AG08395 (cell line): ENCODE measurements around the gene ATP1B2.

Experiments
- DNase-seq: peaks from one replicate; pipeline ENCODE4 v3.0.0; 2012; ENCODE audit warnings: mixed read lengths, low spot score

The ATP1B2 gene

GRCh38 chr17:7685533-7686221 lies 35.0 kb downstream of the ATP1B2 start:
- peak; percentile 91 for DNase-seq

DNA sequence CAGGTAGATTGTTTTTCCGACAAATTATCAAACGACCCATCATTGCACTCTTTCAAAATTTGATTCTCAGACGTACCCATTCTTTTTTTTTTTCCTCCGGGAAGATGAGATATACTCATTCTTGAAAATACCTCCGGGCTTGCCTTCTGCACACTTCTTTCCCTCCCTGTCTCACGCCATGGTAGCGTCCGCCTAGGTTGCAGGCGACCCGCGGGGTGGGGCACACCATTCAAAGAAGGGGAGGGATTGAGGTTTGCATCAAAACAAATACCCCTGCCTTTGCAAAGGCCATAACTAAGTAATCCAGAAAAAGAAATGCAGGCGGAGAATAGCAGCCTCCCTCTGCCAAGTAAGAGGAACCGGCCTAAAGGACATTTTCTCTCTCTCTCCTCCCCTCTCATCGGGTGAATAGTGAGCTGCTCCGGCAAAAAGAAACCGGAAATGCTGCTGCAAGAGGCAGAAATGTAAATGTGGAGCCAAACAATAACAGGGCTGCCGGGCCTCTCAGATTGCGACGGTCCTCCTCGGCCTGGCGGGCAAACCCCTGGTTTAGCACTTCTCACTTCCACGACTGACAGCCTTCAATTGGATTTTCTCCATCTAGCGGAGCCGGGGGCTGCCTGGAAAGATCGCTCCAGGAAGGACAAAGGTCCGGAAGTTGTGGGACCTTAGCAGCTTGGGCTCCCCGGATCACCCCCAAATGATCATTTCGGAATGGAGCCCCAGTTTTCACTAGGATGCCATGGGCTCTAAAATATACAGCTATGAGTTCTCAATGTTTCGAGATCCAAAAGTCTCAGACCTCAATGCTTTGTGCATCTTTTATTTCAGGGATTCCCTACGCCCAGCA lies 35.7 kb downstream of the ATP1B2 start:
- DNase-seq: peak; percentile 72

GRCh38 chr17:7687072-7687907 lies 36.6 kb downstream of the ATP1B2 start, which contains the start of gene TP53:
Gene TP53, minus strand, starts transcription at chr17:7687490. Its CDS starts 10,896 bp downstream, at chr17:7676594.
- DNase-seq: peak; percentile 77

DNA sequence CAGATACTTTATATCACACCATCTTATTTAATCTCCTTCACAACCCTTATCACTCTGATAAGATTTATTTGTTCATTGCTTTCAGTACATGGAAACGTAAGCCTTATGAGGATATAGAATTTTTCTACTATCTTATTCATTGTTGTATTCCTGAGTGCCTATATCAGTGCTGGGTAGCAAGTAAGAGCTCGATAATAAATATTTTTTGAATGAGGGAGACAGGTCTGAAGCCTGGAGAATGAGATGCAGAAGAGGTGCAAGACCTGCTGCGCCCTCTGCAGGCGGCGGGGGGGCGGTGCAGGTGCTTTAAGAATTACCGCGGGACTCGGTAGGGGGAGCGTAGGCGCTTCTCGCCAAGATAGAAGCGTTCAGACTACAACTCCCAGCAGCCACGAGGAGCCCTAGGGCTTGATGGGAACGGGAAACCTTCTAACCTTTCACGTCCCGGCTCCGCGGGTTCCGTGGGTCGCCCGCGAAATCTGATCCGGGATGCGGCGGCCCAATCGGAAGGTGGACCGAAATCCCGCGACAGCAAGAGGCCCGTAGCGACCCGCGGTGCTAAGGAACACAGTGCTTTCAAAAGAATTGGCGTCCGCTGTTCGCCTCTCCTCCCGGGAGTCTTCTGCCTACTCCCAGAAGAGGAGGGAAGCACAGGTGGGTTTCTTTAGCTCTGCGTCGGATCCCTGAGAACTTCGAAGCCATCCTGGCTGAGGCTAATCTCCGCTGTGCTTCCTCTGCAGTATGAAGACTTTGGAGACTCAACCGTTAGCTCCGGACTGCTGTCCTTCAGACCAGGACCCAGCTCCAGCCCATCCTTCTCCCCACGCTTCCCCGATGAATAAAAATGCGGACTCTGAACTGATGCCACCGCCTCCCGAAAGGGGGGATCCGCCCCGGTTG lies 37.4 kb downstream of the ATP1B2 start, which contains the start of gene WRAP53:
Gene WRAP53, plus strand, starts transcription at position 570 of the 900 bp plus-strand sequence. Its CDS starts 172 bp downstream, at position 742.
- DNase-seq: peak; percentile 98

- DNase-seq: no peak
These were observed 38.1 kb downstream of the ATP1B2 start for GRCh38 chr17:7688808-7689316.

DNA sequence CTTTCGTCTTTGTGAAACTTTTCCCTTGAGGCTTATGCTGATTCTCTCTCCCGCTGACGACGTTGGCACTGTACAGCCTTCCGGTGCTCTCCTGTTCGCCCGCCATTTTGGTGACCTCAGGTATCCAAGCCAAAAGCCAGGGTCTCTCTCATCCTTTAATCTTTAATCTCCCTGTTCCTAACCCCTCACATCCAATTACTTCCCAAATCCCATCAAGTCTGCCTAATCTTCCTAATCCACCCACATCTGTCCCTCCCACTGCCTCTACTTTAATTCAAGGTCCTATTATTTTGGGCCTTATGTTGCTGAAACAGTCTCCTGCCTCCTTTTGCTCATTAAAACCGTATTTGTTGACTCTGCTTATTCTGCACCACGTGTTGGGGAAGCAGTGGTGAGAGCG lies 44.9 kb downstream of the ATP1B2 start:
- DNase-seq: no peak

DNA sequence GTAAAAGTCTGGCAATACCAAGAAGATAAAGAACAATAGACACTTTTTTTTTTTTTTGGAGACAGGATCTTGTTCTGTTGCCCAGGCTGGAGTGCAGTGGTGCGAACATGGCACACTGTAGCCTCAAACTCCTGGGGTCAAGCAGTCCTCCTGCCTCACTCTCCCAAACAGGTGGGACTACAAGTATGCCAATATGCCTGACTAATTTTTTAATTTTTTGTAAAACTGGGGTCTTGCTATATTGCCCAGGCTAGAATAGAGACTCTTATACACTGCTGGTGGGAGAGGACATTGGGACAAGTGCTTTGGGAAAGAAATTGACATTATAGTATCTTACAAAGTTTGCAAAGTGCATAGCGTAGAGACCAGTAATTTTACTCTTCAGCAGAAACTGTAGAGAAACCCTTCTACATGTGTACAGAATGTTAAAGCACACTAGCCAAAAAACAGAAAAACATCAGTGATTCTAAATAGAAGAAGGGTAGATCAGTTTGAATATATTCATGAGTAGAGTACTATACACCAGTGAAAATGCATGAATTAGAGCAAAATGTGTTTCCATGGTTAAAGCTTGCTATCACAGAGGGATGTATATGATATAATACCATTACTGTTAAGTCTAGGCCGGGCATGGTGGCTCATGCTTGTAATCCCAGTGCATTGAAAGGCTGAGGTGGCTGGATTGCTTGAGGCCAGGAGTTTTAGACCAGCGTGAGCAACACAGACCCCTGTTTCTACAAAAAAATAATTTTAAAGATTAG lies 47.3 kb downstream of the ATP1B2 start:
- no peak for DNase-seq

DNA sequence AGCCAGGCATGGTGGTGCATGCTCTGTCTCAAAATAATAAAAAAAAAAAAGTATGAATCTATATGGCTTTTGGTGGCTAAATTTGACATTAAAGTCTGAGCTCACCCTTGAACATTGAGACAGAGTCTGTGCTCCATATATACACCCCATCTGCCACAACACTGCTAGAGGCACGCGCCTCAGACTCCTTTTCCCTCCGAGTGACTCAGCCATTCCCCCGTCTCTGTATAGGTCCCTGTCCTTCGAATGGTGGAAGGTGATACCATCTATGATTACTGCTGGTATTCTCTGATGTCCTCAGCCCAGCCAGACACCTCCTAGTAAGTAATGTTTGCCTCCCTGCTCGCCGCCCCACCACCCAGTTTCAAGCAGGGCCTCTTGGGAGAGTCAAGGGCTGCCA lies 49.8 kb downstream of the ATP1B2 start:
- DNase-seq: no peak

DNA sequence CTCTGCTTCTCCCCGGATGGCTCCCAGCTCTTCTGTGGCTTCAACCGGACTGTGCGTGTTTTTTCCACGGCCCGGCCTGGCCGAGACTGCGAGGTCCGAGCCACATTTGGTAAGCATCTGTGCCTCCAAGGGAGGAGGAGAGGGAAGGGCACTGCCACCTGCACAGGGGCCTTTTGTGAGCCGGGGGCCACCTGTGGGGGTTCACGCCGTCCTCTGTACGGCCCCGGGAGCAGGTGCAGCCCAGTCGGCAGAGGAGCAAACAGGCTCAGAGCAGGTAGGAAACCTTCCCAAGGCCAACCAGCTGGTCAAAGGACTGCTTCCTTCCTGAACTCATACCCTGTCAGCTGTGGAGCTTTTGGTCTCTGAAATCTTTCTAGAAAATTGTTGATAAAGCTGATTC lies 51.0 kb downstream of the ATP1B2 start:
- no peak for DNase-seq

DNA sequence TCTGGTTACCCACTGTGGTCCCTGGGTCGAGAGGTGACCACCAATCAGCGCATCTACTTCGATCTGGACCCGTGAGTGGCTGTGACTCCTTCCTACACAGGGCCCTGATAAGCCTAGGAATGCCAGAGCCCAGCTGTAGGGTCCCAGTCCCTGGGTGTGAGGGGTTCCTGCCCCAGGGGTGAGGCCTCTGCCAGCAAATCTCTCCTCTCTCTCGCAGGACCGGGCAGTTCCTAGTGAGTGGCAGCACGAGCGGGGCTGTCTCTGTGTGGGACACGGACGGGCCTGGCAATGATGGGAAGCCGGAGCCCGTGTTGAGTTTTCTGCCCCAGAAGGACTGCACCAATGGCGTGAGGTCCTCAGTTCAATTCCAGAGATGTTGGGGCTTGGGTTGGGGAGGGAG lies 52.0 kb downstream of the ATP1B2 start:
- DNase-seq: no peak

DNA sequence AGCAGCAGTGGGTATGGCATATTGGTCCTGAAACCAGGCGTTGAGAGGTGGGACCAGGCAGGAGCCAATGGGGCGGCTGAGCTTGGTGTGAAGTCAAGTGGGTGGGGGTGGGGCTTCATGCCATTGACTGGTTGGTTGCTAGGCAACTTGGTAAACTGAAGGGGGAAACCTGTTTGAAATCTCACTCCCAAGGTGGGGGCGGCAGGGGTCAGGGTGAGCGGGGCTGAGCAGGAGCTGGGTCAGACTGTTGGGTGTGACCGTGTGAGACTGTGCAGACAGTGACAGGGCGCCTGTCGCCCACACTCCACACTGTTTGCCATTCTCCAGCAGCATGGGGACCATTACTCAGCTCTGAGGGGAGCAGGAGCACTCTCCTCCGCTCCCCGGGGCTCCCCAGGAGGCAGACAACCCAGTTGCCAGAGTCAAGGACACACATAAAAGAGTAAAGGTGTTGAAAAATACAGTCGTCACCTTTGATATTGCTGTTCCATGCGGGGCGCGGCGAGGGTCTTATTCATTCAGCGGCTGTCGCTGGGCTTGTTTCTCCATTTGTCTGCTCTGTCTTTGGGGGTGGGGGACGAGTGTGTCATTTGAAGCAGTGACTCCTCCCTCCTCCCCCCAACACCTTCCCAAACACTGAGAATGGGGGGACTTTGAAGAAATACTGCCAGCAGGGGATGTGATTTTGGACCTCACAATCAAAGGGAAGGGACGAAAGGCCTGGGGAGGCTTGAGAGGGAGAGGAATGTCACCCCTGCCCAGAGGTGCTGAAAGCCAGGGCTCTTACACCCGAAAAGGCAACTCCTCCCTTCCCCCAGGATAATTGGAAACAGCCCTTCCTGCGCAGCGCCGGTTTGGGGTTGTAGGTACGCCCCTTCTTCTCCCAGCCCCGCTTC lies 53.1 kb downstream of the ATP1B2 start:
- peak; percentile 41 for DNase-seq

- DNase-seq: peak; percentile 35
These were observed 54.0 kb downstream of the ATP1B2 start, which contains the start of gene EFNB3 for GRCh38 chr17:7704601-7705268. Gene EFNB3, plus strand, starts transcription at chr17:7705202. Its CDS starts 397 bp downstream, at chr17:7705599.

DNA sequence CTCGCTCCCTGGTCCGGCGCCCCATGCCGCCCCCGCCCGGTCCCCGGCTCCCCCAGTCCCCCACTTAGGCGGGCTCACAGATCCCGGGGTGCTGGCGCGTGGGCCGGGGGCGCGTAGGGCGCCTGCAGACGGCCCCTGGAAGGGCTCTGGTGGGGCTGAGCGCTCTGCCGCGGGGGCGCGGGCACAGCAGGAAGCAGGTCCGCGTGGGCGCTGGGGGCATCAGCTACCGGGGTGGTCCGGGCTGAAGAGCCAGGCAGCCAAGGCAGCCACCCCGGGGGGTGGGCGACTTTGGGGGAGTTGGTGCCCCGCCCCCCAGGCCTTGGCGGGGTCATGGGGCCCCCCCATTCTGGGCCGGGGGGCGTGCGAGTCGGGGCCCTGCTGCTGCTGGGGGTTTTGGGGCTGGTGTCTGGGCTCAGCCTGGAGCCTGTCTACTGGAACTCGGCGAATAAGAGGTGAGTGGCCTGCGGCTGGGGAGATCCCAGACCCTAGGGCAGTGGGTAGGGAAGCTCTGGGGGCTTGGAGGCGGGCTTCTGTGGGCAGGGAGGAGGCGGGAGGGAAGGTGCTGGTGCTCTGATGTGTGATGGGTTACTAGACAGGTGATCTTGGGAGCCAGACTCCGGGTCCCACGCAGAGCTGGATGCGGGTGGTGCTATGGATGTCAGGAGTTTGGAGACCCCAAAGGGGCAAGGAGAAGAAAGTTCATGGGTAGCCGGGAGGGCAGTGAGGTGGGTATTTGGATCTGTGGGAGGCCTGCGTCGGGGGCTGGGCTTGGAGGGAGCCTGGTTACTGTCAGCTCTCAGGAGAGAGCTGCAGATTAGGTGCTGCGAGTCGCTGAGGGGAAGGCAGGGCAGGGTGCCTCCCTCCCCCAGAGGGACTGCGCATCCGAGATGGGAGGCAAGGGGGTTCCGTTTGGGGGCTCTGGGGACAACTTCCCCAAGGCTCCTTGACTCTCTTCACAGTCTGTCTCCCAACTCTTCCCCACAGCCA lies 54.8 kb downstream of the ATP1B2 start:
- no peak for DNase-seq

GRCh38 chr17:7706631-7707354 lies 56.1 kb downstream of the ATP1B2 start:
- no peak for DNase-seq
